GM12864 (cell line): ENCODE measurements around the gene ETV5.

Experiments
- DNase-seq: peaks from one replicate; pipeline ENCODE4 v3.0.0-alpha.2; 2011; ENCODE audit warnings: low read depth
- H3K4me3 ChIP-seq: 2 replicates; pipeline ENCODE4 v1.5.1; 2011; ENCODE audit warnings: mild to moderate bottlenecking, low read depth, low read length, control low read depth
- TF ChIP-seq, protein P1 (sequence below): IDR thresholded peaks from 2 replicates; pipeline ENCODE4 v1.5.1; 2011; ENCODE audit warnings: low read depth, mild to moderate bottlenecking, moderate library complexity, low read length, control low read depth, inconsistent platforms; ENCODE audit errors: missing control alignments

The ETV5 gene

GRCh38 chr3:186137051-186137685, 28.3 kb upstream of the ETV5 start:
- no peak for DNase-seq
- TF ChIP-seq, protein P1, sequence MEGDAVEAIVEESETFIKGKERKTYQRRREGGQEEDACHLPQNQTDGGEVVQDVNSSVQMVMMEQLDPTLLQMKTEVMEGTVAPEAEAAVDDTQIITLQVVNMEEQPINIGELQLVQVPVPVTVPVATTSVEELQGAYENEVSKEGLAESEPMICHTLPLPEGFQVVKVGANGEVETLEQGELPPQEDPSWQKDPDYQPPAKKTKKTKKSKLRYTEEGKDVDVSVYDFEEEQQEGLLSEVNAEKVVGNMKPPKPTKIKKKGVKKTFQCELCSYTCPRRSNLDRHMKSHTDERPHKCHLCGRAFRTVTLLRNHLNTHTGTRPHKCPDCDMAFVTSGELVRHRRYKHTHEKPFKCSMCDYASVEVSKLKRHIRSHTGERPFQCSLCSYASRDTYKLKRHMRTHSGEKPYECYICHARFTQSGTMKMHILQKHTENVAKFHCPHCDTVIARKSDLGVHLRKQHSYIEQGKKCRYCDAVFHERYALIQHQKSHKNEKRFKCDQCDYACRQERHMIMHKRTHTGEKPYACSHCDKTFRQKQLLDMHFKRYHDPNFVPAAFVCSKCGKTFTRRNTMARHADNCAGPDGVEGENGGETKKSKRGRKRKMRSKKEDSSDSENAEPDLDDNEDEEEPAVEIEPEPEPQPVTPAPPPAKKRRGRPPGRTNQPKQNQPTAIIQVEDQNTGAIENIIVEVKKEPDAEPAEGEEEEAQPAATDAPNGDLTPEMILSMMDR = no peak
- H3K4me3 ChIP-seq = no peak overlapping the region

- H3K4me3 ChIP-seq = no peak overlapping the region
- TF ChIP-seq, protein P1 = no peak
- no peak for DNase-seq
Observed at GRCh38 chr3:186133980-186134379, 25.1 kb upstream of the ETV5 start.

- DNase-seq = no peak
- H3K4me3 ChIP-seq = no peak overlapping the region
- TF ChIP-seq, protein P1 = no peak
Observed at GRCh38 chr3:186132487-186132886, 23.6 kb upstream of the ETV5 start.

DNA sequence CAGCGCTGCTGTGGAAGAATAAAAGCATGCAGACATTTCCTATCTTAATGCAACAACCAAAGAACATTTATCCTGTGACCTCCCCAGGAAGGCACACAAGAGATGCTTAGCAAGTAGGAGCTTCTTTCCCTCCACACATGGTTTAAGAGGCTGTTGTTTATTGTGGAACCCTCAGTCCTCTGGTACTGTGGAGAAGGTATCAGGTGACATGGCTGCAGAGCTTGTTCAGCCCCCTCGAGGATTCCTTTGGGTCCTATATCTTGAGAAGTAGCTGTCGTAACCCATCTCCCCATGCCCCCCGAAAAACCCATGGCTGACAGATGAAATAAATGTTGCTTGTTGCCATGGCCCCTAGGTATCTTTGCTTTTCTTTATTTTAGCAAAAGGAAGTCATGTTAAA, 20.3 kb upstream of the ETV5 start:
- DNase-seq = no peak
- TF ChIP-seq, protein P1 = no peak

GRCh38 chr3:186128158-186128557, 19.3 kb upstream of the ETV5 start:
- TF ChIP-seq, protein P1 = no peak
- DNase-seq = no peak
- no peak overlapping the region for H3K4me3 ChIP-seq

More for the DNA sequence above, 20.3 kb upstream of the ETV5 start:
- H3K4me3 ChIP-seq = no peak overlapping the region

DNA sequence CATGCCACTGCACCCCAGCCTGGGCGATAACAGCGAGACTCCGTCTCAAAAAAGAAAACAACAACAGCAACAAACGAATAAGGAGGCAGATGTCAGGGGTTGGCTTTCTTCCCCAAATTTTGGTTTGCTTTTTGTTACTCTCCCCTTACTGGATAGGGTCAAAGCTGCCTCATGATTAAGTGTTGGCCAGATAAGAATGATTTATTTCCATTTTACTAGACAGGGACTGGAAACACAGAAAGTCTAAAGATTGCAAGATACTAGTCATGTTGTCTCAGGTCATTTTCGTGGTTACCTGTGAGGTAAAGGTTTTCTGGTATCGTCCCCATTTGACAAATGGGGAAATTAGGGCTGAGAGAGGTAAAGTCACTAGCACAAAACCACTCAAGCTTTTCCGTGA, 18.6 kb upstream of the ETV5 start:
- no peak for DNase-seq
- TF ChIP-seq, protein P1 = no peak
- no peak overlapping the region for H3K4me3 ChIP-seq

DNA sequence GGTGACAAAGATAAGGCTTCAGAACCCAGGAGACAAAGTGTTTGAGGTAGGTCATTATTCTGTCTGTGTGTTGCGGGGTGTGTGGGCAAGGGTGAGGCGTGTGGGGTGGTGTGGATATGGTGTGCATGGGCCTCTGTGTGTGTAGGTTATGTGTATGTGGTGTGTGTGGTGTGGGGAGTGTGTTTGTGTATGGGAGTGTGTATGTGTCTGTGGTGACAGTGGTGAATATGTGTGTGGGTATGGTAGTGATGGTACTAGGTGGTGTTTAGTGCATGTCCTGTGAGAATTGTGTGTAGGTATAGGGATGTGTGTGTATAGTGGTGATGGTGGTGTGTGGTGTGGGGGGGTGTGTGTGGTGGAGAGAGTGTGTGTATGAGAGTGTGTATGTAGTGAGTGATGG, 16.2 kb upstream of the ETV5 start:
- TF ChIP-seq, protein P1 = no peak
- no peak overlapping the region for H3K4me3 ChIP-seq
- no peak for DNase-seq
